Panc1 (cell line): ENCODE measurements around the gene ASMTL. TPM values are rescaled to one million over a fixed set of nuclear protein-coding genes. Genes with fewer than 3 reads are reported as not detected.

Experiments
- ATAC-seq: fragments of 200-7000 bp; cut with Tn5 transposase; 2 replicates; pipeline ENCODE4 v1.9.1; 2020; ENCODE audit warnings: mild to moderate bottlenecking, moderate library complexity
- BruUV-seq: library from RNA; stranded (reverse); fragments of 400-500 nt; replicated peaks from 2 replicates; lab custom pipeline; 2021; lab: Mats Ljungman, UMichigan
- CTCF ChIA-PET: fragments of 300-600 bp; sonication (Branson Sonifier 250); formaldehyde crosslinking; loops from one replicate; lab custom pipeline; 2022; ENCODE audit warnings: antibody characterized with exemption; lab: Charles Lee
- POLR2A ChIA-PET: fragments of 300-600 bp; sonication (Branson Sonifier 250); formaldehyde crosslinking; loops from one replicate; lab custom pipeline; 2022; ENCODE audit warnings: antibody characterized with exemption; lab: Charles Lee
- DNase-seq: peaks from one replicate; pipeline ENCODE4 v3.0.0-alpha.2; 2010; ENCODE audit warnings: low read depth, low spot score
- H3K27ac ChIP-seq: 2 replicates; pipeline ENCODE4 v1.5.1; 2011; ENCODE audit warnings: mild to moderate bottlenecking, low read length, inconsistent platforms
- H3K27me3 ChIP-seq: fragments of 200-500 bp; sonication (Bioruptor generic); 2 replicates; pipeline ENCODE4 v1.6.0; 2014; ENCODE audit warnings: low read length, inconsistent platforms; ENCODE audit not compliant: control insufficient read depth, insufficient read depth
- H3K36me3 ChIP-seq: fragments of 200-500 bp; sonication (Bioruptor generic); 2 replicates; pipeline ENCODE4 v1.5.1; 2014; ENCODE audit warnings: inconsistent platforms, mild to moderate bottlenecking, low read length, moderate library complexity; ENCODE audit not compliant: control insufficient read depth, insufficient read depth
- H3K4me1 ChIP-seq: 2 replicates; pipeline ENCODE4 v1.5.1; 2011; ENCODE audit warnings: inconsistent platforms, mild to moderate bottlenecking, low read length, moderate library complexity; ENCODE audit not compliant: control insufficient read depth, insufficient read depth
- H3K4me3 ChIP-seq, 2 experiments: 2 replicates each; pipeline ENCODE4 v1.5.1; 2011 to 2012; ENCODE audit warnings: low read depth in 2 of 2, low read length in 2 of 2, mild to moderate bottlenecking in 2 of 2, inconsistent platforms in 1 of 2, moderate library complexity in 1 of 2
- H3K9me3 ChIP-seq: fragments of 200-500 bp; sonication (Bioruptor generic); 2 replicates; pipeline ENCODE4 v1.5.1; 2014; ENCODE audit warnings: low read depth, mild to moderate bottlenecking, inconsistent platforms, low read length, moderate library complexity; ENCODE audit not compliant: control insufficient read depth, insufficient read depth
- POLR2AphosphoS5 ChIP-seq: IDR thresholded peaks from 2 replicates; pipeline ENCODE4 v1.6.1; 2012; ENCODE audit warnings: mild to moderate bottlenecking, low read depth, low read length, moderate library complexity
- SIN3A ChIP-seq: IDR thresholded peaks from 2 replicates; pipeline ENCODE4 v1.6.1; 2012; ENCODE audit warnings: low read depth, mild to moderate bottlenecking, low read length, moderate library complexity, borderline replicate concordance; ENCODE audit not compliant: insufficient read depth
- TCF7L2 ChIP-seq: IDR thresholded peaks from 2 replicates; pipeline ENCODE4 v1.6.1; 2011; ENCODE audit warnings: mild to moderate bottlenecking, low read depth, low read length, inconsistent platforms
- in situ Hi-C: cut with HindIII; loops from 2 replicates; pipeline ENCODE4 v1.10.0; 2016; ENCODE audit warnings: low sequenced_read_pairs, low pct_unique_long_range_greater_than_20kb
- intact Hi-C: fragments of 100-400 bp; cut with micrococcal nuclease; formaldehyde crosslinking; loops from one replicate; pipeline ENCODE4 v1.10.0; 2022; ENCODE audit not compliant: unreplicated experiment
- total RNA-seq: library from RNA; stranded (reverse); gene quantifications from one replicate; pipeline ENCODE4 v1.2.1, GENCODE V29; 2021; ENCODE audit not compliant: unreplicated experiment
- TF ChIP-seq, protein P1 (sequence below): fragments of 450-650 bp; IDR thresholded peaks from 2 replicates; pipeline ENCODE4 v1.5.1; 2017; ENCODE audit warnings: mild to moderate bottlenecking
- TF ChIP-seq, protein P2 (sequence below), 2 experiments: IDR thresholded peaks; 2 replicates each; pipeline ENCODE4 v1.6.1; 2011 to 2012; ENCODE audit warnings: low read depth in 2 of 2, control low read depth in 1 of 2, low read length in 1 of 2, mild to moderate bottlenecking in 1 of 2, moderate library complexity in 1 of 2; ENCODE audit not compliant: insufficient read depth in 1 of 2

Gene ASMTL
- total RNA-seq, 1 experiment from 2014 or later: 16.5 TPM

DNA sequence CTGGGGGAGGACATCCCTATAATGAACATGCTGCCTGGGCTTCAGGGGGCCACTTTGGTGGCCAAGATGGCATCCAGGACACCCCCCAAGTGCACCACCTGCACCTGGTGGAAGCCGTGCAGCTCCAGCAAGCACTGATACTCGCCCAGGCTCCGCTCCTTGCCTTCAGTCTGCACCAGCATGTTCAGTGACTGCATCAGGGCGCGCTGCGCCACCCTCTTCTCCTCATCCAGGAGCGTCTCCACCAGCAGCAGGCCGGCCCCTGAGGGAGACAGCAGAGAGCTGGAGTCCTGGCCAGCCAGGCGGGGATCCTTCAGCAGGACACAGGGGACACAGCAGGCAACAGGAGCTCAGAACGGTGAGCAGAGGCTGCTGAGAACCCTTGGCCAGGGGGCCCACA lies 49.5 kb downstream of the ASMTL start:
- no peak overlapping the region for H3K27ac ChIP-seq
- H3K4me3 ChIP-seq: no peak overlapping the region
- no TSS peak for BruUV-seq
- DNase-seq (no peak), ATAC-seq (no peak)
- H3K4me1 ChIP-seq: no peaks in the 10 kb centered on the region
- in situ Hi-C loops (no loop called here), intact Hi-C loops (no loop called here)
- ChIA-PET CTCF (no interaction called here), POLR2A (no interaction called here)
- no peak for TF ChIP-seq POLR2AphosphoS5
- TF ChIP-seq TCF7L2: no peak
- no peak for TF ChIP-seq SIN3A
- TF ChIP-seq, protein P1, sequence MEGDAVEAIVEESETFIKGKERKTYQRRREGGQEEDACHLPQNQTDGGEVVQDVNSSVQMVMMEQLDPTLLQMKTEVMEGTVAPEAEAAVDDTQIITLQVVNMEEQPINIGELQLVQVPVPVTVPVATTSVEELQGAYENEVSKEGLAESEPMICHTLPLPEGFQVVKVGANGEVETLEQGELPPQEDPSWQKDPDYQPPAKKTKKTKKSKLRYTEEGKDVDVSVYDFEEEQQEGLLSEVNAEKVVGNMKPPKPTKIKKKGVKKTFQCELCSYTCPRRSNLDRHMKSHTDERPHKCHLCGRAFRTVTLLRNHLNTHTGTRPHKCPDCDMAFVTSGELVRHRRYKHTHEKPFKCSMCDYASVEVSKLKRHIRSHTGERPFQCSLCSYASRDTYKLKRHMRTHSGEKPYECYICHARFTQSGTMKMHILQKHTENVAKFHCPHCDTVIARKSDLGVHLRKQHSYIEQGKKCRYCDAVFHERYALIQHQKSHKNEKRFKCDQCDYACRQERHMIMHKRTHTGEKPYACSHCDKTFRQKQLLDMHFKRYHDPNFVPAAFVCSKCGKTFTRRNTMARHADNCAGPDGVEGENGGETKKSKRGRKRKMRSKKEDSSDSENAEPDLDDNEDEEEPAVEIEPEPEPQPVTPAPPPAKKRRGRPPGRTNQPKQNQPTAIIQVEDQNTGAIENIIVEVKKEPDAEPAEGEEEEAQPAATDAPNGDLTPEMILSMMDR: no peak
- TF ChIP-seq, protein P2, sequence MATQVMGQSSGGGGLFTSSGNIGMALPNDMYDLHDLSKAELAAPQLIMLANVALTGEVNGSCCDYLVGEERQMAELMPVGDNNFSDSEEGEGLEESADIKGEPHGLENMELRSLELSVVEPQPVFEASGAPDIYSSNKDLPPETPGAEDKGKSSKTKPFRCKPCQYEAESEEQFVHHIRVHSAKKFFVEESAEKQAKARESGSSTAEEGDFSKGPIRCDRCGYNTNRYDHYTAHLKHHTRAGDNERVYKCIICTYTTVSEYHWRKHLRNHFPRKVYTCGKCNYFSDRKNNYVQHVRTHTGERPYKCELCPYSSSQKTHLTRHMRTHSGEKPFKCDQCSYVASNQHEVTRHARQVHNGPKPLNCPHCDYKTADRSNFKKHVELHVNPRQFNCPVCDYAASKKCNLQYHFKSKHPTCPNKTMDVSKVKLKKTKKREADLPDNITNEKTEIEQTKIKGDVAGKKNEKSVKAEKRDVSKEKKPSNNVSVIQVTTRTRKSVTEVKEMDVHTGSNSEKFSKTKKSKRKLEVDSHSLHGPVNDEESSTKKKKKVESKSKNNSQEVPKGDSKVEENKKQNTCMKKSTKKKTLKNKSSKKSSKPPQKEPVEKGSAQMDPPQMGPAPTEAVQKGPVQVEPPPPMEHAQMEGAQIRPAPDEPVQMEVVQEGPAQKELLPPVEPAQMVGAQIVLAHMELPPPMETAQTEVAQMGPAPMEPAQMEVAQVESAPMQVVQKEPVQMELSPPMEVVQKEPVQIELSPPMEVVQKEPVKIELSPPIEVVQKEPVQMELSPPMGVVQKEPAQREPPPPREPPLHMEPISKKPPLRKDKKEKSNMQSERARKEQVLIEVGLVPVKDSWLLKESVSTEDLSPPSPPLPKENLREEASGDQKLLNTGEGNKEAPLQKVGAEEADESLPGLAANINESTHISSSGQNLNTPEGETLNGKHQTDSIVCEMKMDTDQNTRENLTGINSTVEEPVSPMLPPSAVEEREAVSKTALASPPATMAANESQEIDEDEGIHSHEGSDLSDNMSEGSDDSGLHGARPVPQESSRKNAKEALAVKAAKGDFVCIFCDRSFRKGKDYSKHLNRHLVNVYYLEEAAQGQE (IDR thresholded peaks at IDR 0.05; ENCODE audit: insufficient read depth in 1 of 2, low read depth in 2 of 2, low read length in 1 of 2): no peak
- H3K27me3 ChIP-seq: no peaks in the 10 kb centered on the region
- H3K36me3 ChIP-seq: no peaks in the 10 kb centered on the region
- no peaks in the 10 kb centered on the region for H3K9me3 ChIP-seq

DNA sequence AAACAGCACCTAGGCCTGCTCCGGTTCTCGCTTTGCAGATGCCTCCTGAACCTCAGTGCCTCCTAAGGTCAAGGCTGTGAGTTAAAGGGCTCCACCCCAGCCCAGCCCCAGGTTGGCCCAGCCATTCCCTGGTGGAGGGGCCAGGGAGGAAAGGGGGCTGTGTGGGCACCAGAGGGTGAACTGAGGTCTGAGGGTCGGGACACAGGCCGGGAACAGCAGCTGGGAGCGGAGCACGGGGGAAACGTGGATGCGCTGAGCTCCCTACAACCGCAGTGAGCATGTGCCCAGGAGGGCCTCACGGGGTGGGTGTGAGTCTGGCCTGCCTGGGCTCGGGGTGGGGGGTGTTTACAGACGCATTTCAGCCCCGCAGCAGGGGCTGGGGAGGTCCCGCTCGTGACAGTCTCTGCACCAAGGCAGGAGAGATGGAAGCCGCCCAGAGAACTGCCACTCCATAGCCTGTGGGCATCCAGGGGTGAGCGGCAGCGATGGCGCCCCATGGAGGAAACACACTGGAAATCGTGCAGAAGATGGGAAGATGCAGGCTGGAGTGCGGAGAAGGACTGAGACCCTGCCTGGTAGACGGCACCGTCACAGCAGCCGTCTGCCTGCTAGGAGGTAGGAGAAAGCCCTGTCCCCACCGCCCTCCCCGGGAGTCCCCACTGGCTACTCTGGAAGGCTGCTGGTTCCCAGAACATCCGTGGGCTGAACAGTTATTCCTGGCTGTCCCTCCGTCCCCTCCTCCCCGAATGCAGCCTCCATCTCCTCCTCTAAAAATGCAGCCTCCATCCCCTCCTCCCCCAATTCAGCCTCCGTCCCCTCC lies 50.9 kb downstream of the ASMTL start:
- no peaks in the 10 kb centered on the region for H3K9me3 ChIP-seq
- no peaks in the 10 kb centered on the region for H3K4me1 ChIP-seq
- H3K4me3 ChIP-seq: no peak overlapping the region
- H3K27me3 ChIP-seq: no peaks in the 10 kb centered on the region
- no peak for DNase-seq
- intact Hi-C loops (no loop called here), in situ Hi-C loops (no loop called here)
- H3K27ac ChIP-seq: no peak overlapping the region
- CTCF ChIA-PET: no interaction called here
- BruUV-seq: TSS peak; percentile 65
- peak; percentile 57; the same call in 1 of the 2 replicates for ATAC-seq
- no peaks in the 10 kb centered on the region for H3K36me3 ChIP-seq
- POLR2A ChIA-PET: no interaction called here
- TF ChIP-seq POLR2AphosphoS5: no peak
